ENCODE measurements around the gene RFX3.

DNA sequence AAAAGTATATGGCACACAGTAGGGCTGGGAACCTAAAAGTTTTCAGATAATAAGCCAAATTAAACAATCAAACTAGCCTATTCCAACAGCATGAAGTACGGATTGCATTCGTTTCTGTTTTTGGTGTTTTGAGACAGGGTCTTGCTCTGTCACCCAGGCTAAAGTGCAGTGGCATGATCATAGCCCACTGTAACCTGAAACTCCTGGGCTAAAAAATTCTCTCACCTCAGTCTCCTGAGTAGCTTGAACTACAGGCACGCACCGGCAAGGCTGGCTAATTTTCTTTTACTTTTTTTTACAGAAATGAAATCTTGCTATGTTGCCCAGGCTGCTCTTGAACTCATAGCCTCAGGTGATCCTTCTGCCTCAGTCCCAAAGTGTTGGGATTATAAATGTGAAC lies 5.2 kb downstream of the RFX3 start:
- no peak for TF ChIP-seq CTCF (IDR thresholded peaks at IDR 0.05)
- TF ChIP-seq POLR2A (IDR thresholded peaks at IDR 0.05), result no peak
